BLaER1 treated with 17β-estradiol and CSF1 and Interleukin-3, amounts not matched to agents 10 nM and 100 nM (cell line): Measurements from ENCODE around the gene ULBP1.
"Not testable (repeated sequence)": the region's sequence is repeated elsewhere in the genome, so short reads cannot be mapped to it uniquely, and the experiment has no call there.

ENCODE experiments used
- H3K27ac ChIP-seq, 11 experiments: shearing (Covaris generic); formaldehyde crosslinking; 2 replicates each; pipeline ENCODE4 v1.8.1; 2022
- H3K27me3 ChIP-seq, 11 experiments: shearing (Covaris generic); formaldehyde crosslinking; 2 replicates each; pipeline ENCODE4 v1.8.1; 2022
- H3K36me3 ChIP-seq, 11 experiments: shearing (Covaris generic); formaldehyde crosslinking; 2 replicates each; pipeline ENCODE4 v1.8.1; 2022
- H3K4me1 ChIP-seq, 10 experiments: shearing (Covaris generic); formaldehyde crosslinking; 2 replicates each; pipeline ENCODE4 v1.8.1; 2022
- H3K4me2 ChIP-seq, 11 experiments: shearing (Covaris generic); formaldehyde crosslinking; 2 replicates each; pipeline ENCODE4 v1.8.1; 2022
- H3K4me3 ChIP-seq, 10 experiments: shearing (Covaris generic); formaldehyde crosslinking; 2 replicates each; pipeline ENCODE4 v1.8.1; 2022
- H3K9ac ChIP-seq, 11 experiments: shearing (Covaris generic); formaldehyde crosslinking; 2 replicates each; pipeline ENCODE4 v1.8.1; 2022
- H3K9me3 ChIP-seq, 11 experiments: shearing (Covaris generic); formaldehyde crosslinking; replicated peaks in 1 of 11; 2 replicates each; pipeline ENCODE4 v1.8.1; 2022
- H4K20me1 ChIP-seq, 11 experiments: shearing (Covaris generic); formaldehyde crosslinking; 2 replicates each; pipeline ENCODE4 v1.8.1; 2022
- Cebpa-rat ChIP-seq, 11 experiments: shearing (Covaris generic); IDR thresholded peaks; 2 replicates each; pipeline ENCODE4 v1.8.1; 2022

The ULBP1 gene

GRCh38 chr6:150004783-150005717, 41.3 kb downstream of the ULBP1 start:
- TF ChIP-seq Cebpa-rat (IDR thresholded peaks at IDR 0.05), result no peak
- H3K36me3 ChIP-seq, result no peaks in the 10 kb centered on the region
- peaks cover 5 to 18% (median 13%) of the 10 kb centered on the region in 10 experiments; a peak in 19 of 20 replicates for H3K4me1 ChIP-seq
- H3K27ac ChIP-seq, result peak overlapping the region in 3 of 11 experiments; percentile 27 to 45 (median 32); a peak in 3 of 22 replicates
- H3K9me3 ChIP-seq, result peaks cover 0 to 8% (median 3%) of the 10 kb centered on the region in 11 experiments; a peak in 5 of 22 replicates
- H3K9ac ChIP-seq, result peak overlapping the region; percentile 39 to 75 (median 60); a peak in 20 of 22 replicates
- peaks cover 30 to 49% (median 39%) of the 10 kb centered on the region in 11 experiments for H3K27me3 ChIP-seq
- H3K4me2 ChIP-seq, result peak overlapping the region; percentile 87 to 99 (median 97)
- H4K20me1 ChIP-seq, result peaks cover 0 to 22% (median 7%) of the 10 kb centered on the region in 11 experiments; a peak in 8 of 22 replicates
- H3K4me3 ChIP-seq, result peak overlapping the region; percentile 66 to 76 (median 72)

- peaks cover 5 to 18% (median 13%) of the 10 kb centered on the region in 10 experiments; a peak in 19 of 20 replicates for H3K4me1 ChIP-seq
- peaks cover 39 to 58% (median 49%) of the 10 kb centered on the region in 11 experiments for H3K27me3 ChIP-seq
- no peaks in the 10 kb centered on the region for H3K36me3 ChIP-seq
- H3K4me3 ChIP-seq, result peak overlapping the region; percentile 66 to 76 (median 72); a peak in 19 of 20 replicates
- H3K9me3 ChIP-seq, result peaks cover 0 to 8% (median 3%) of the 10 kb centered on the region in 11 experiments; a peak in 5 of 22 replicates
- peak overlapping the region in 4 of 11 experiments; percentile 35 to 66 (median 56); a peak in 5 of 22 replicates for H3K9ac ChIP-seq
- TF ChIP-seq Cebpa-rat (IDR thresholded peaks at IDR 0.05), result no peak
- H4K20me1 ChIP-seq, result peaks cover 0 to 22% (median 8%) of the 10 kb centered on the region in 11 experiments; a peak in 8 of 22 replicates
- no peak overlapping the region for H3K27ac ChIP-seq
- H3K4me2 ChIP-seq, result peak overlapping the region; percentile 87 to 99 (median 97)
Measured at GRCh38 chr6:150005761-150006651, 42.3 kb downstream of the ULBP1 start.

GRCh38 chr6:150006961-150007464, 43.3 kb downstream of the ULBP1 start:
- Histone ChIP-seq H3K9me3 (peaks cover 0 to 8% (median 3%) of the 10 kb centered on the region in 11 experiments; a peak in 5 of 22 replicates), H3K9ac (no peak overlapping the region), H3K27ac (no peak overlapping the region), H4K20me1 (peaks cover 0 to 22% (median 11%) of the 10 kb centered on the region in 11 experiments; a peak in 8 of 22 replicates), H3K4me2 (no peak overlapping the region), H3K4me1 (peaks cover 5 to 18% (median 13%) of the 10 kb centered on the region in 10 experiments; a peak in 19 of 20 replicates), H3K4me3 (no peak overlapping the region), H3K27me3 (peaks cover 49 to 68% (median 59%) of the 10 kb centered on the region in 11 experiments), H3K36me3 (no peaks in the 10 kb centered on the region)
- no peak for TF ChIP-seq Cebpa-rat (IDR thresholded peaks at IDR 0.05)

GRCh38 chr6:150008588-150008987, 44.8 kb downstream of the ULBP1 start:
- H4K20me1 ChIP-seq, result peaks cover 0 to 23% (median 12%) of the 10 kb centered on the region in 11 experiments; a peak in 10 of 22 replicates
- no peak overlapping the region for H3K9ac ChIP-seq
- H3K4me1 ChIP-seq, result peaks cover 5 to 18% (median 13%) of the 10 kb centered on the region in 10 experiments; a peak in 19 of 20 replicates
- H3K4me3 ChIP-seq, result no peak overlapping the region
- no peak overlapping the region for H3K4me2 ChIP-seq
- TF ChIP-seq Cebpa-rat (IDR thresholded peaks at IDR 0.05), result no peak
- H3K27me3 ChIP-seq, result peaks cover 65 to 84% (median 74%) of the 10 kb centered on the region in 11 experiments
- no peaks in the 10 kb centered on the region for H3K9me3 ChIP-seq
- H3K36me3 ChIP-seq, result no peaks in the 10 kb centered on the region
- no peak overlapping the region for H3K27ac ChIP-seq

GRCh38 chr6:150012846-150013784, 49.4 kb downstream of the ULBP1 start:
- not testable (repeated sequence) for H3K9me3 ChIP-seq, H3K27ac ChIP-seq, H3K9ac ChIP-seq, H3K4me1 ChIP-seq, H3K4me2 ChIP-seq, H3K36me3 ChIP-seq, H3K4me3 ChIP-seq
- H3K27me3 ChIP-seq, result peaks cover 85 to 94% (median 88%) of the 10 kb centered on the region in 11 experiments
- H4K20me1 ChIP-seq, result peaks cover 0 to 22% (median 5%) of the 10 kb centered on the region in 11 experiments; a peak in 8 of 22 replicates

- not testable (repeated sequence) for H3K9ac ChIP-seq, H3K27ac ChIP-seq, H3K4me1 ChIP-seq, H3K9me3 ChIP-seq, H3K36me3 ChIP-seq, H3K4me2 ChIP-seq, H3K4me3 ChIP-seq
- Histone ChIP-seq H3K27me3 (peaks cover 76 to 89% (median 79%) of the 10 kb centered on the region in 11 experiments), H4K20me1 (peaks cover 0 to 22% (median 5%) of the 10 kb centered on the region in 11 experiments; a peak in 7 of 22 replicates)
Measured at GRCh38 chr6:150013785-150014622, 50.3 kb downstream of the ULBP1 start.

GRCh38 chr6:150014623-150015280, 51.0 kb downstream of the ULBP1 start:
- not testable (repeated sequence) for H3K4me1 ChIP-seq, H3K9ac ChIP-seq

GRCh38 chr6:150015281-150016001, 51.7 kb downstream of the ULBP1 start:
- peak overlapping the region in 2 of 11 experiments; percentile 24 to 53; a peak in 2 of 22 replicates for H3K4me2 ChIP-seq
- not testable (repeated sequence) for H3K27ac ChIP-seq, H3K36me3 ChIP-seq, H3K4me1 ChIP-seq, H3K9me3 ChIP-seq, H3K4me3 ChIP-seq, H3K9ac ChIP-seq
- H3K27me3 ChIP-seq, result peaks cover 62 to 74% (median 65%) of the 10 kb centered on the region in 11 experiments
- H4K20me1 ChIP-seq, result peaks cover 0 to 22% (median 5%) of the 10 kb centered on the region in 11 experiments; a peak in 7 of 22 replicates

More at GRCh38 chr6:150014623-150015280, 51.0 kb downstream of the ULBP1 start:
- peaks cover 69 to 81% (median 72%) of the 10 kb centered on the region in 11 experiments for H3K27me3 ChIP-seq
- not testable (repeated sequence) for H3K36me3 ChIP-seq, H3K9me3 ChIP-seq, H3K4me3 ChIP-seq, H3K27ac ChIP-seq
- peak overlapping the region in 2 of 11 experiments; percentile 24 to 53; a peak in 2 of 22 replicates for H3K4me2 ChIP-seq
- H4K20me1 ChIP-seq, result peaks cover 0 to 22% (median 5%) of the 10 kb centered on the region in 11 experiments; a peak in 7 of 22 replicates
